Suprapubic skin (tissue), 4 donors: ENCODE results near the gene RFX8. TPM values are rescaled to one million over a fixed set of nuclear protein-coding genes. Genes with fewer than 3 reads are reported as not detected.

Source experiments
- DNase-seq, 2 donors: peaks; one replicate each; pipeline ENCODE4 v3.0.0-alpha.2; 2019; ENCODE audit warnings: low spot score in 2 of 2
- H3K27ac ChIP-seq: fragments of 200-600 bp; sonication (generic); one replicate; pipeline ENCODE4 v1.5.1; 2019
- H3K27me3 ChIP-seq: fragments of 200-600 bp; sonication (generic); one replicate; pipeline ENCODE4 v1.5.1; 2019
- H3K36me3 ChIP-seq: fragments of 200-600 bp; sonication (generic); one replicate; pipeline ENCODE4 v1.5.1; 2019
- H3K4me1 ChIP-seq: fragments of 200-600 bp; sonication (generic); one replicate; pipeline ENCODE4 v1.5.1; 2019
- H3K4me3 ChIP-seq: fragments of 200-600 bp; sonication (generic); one replicate; pipeline ENCODE4 v1.5.1; 2019; ENCODE audit warnings: mild to moderate bottlenecking
- H3K9me3 ChIP-seq: fragments of 200-600 bp; sonication (generic); one replicate; pipeline ENCODE4 v1.5.1; 2019
- CTCF ChIP-seq, 2 donors: fragments of 200-600 bp in 1 of 2; fragments of 450-650 bp in 1 of 2; sonication (generic) in 1 of 2; IDR thresholded peaks; one replicate each; pipeline ENCODE4 v1.5.1; 2016 to 2019; ENCODE audit warnings: antibody characterized with exemption in 2 of 2, mild to moderate bottlenecking in 1 of 2, moderate library complexity in 1 of 2
- EP300 ChIP-seq: sonication (generic); formaldehyde crosslinking; IDR thresholded peaks from one replicate; pipeline ENCODE4 v1.6.1; 2017; ENCODE audit warnings: antibody characterized with exemption
- POLR2A ChIP-seq, 2 donors: fragments of 450-650 bp; IDR thresholded peaks; one replicate each; pipeline ENCODE4 v1.6.1; 2017; ENCODE audit warnings: antibody characterized with exemption in 2 of 2, mild to moderate bottlenecking in 2 of 2, moderate library complexity in 2 of 2
- POLR2AphosphoS5 ChIP-seq, 3 donors: sonication (generic); formaldehyde crosslinking; IDR thresholded peaks; one replicate each; pipeline ENCODE4 v1.6.1; 2017; ENCODE audit warnings: antibody characterized with exemption in 3 of 3
- WGBS: methylation state at CpG from one replicate; pipeline ENCODE4 v1.1.5; 2018; 5-methylcytosine and 5-hydroxymethylcytosine counted together
- total RNA-seq, 4 donors: library from RNA; depleted of rRNA; stranded (reverse); fragments of >200 nt; gene quantifications; one replicate each; pipeline ENCODE4 v1.1.0, GENCODE V29; 2016

Gene RFX8
- total RNA-seq, 4 donors from 2014 or later, result 0.70 TPM; not detected in 3

- no peaks in the 10 kb centered on the region for H3K36me3 ChIP-seq
- H3K9me3 ChIP-seq, result no peaks in the 10 kb centered on the region
- WGBS, result 53% methylated on average over 4 of the region's 4 CpGs
- no peaks in the 10 kb centered on the region for H3K27me3 ChIP-seq
- no peak overlapping the region for H3K4me3 ChIP-seq
- DNase-seq, result no peak
- no peak overlapping the region for H3K27ac ChIP-seq
- TF ChIP-seq POLR2AphosphoS5 (IDR thresholded peaks at IDR 0.05) (no peak), EP300 (no peak), POLR2A (IDR thresholded peaks at IDR 0.05) (no peak), CTCF (IDR thresholded peaks at IDR 0.05) (no peak)
- H3K4me1 ChIP-seq, result peaks cover 6% of the 10 kb centered on the region
These were observed 113.8 kb downstream of the RFX8 start for GRCh38 chr2:101361121-101361520.

- H3K36me3 ChIP-seq, result no peaks in the 10 kb centered on the region
- 59% methylated on average over 3 of the region's 4 CpGs for WGBS
- no peak for TF ChIP-seq POLR2A (IDR thresholded peaks at IDR 0.05)
- TF ChIP-seq EP300, result no peak
- no peak for TF ChIP-seq CTCF (IDR thresholded peaks at IDR 0.05)
- TF ChIP-seq POLR2AphosphoS5 (IDR thresholded peaks at IDR 0.05), result no peak
- no peak overlapping the region for H3K4me3 ChIP-seq
- no peak for DNase-seq
- H3K27me3 ChIP-seq, result no peaks in the 10 kb centered on the region
- no peaks in the 10 kb centered on the region for H3K9me3 ChIP-seq
- H3K27ac ChIP-seq, result no peak overlapping the region
- H3K4me1 ChIP-seq, result peaks cover 6% of the 10 kb centered on the region
These were observed 114.7 kb downstream of the RFX8 start for GRCh38 chr2:101360232-101360631.

GRCh38 chr2:101359410-101359954, 115.4 kb downstream of the RFX8 start:
- peaks cover 6% of the 10 kb centered on the region for H3K4me1 ChIP-seq
- TF ChIP-seq POLR2A (IDR thresholded peaks at IDR 0.05), result no peak
- TF ChIP-seq EP300, result no peak
- no peak for TF ChIP-seq CTCF (IDR thresholded peaks at IDR 0.05)
- TF ChIP-seq POLR2AphosphoS5 (IDR thresholded peaks at IDR 0.05), result no peak
- H3K27ac ChIP-seq, result no peak overlapping the region
- 92% methylated on average over 7 of the region's 7 CpGs for WGBS
- H3K27me3 ChIP-seq, result no peaks in the 10 kb centered on the region
- no peak overlapping the region for H3K4me3 ChIP-seq
- no peaks in the 10 kb centered on the region for H3K9me3 ChIP-seq
- DNase-seq, result no peak
- no peaks in the 10 kb centered on the region for H3K36me3 ChIP-seq

- H3K27me3 ChIP-seq, result no peaks in the 10 kb centered on the region
- peaks cover 6% of the 10 kb centered on the region for H3K4me1 ChIP-seq
- no peak overlapping the region for H3K27ac ChIP-seq
- H3K4me3 ChIP-seq, result no peak overlapping the region
- no peaks in the 10 kb centered on the region for H3K9me3 ChIP-seq
- no peak for TF ChIP-seq CTCF (IDR thresholded peaks at IDR 0.05)
- H3K36me3 ChIP-seq, result no peaks in the 10 kb centered on the region
- DNase-seq, result no peak
These were observed 117.5 kb downstream of the RFX8 start for GRCh38 chr2:101357376-101357775.

- DNase-seq, result no peak
- H3K27ac ChIP-seq, result no peak overlapping the region
- no peaks in the 10 kb centered on the region for H3K9me3 ChIP-seq
- peaks cover 6% of the 10 kb centered on the region for H3K4me1 ChIP-seq
- WGBS, result 68% methylated on average over 2 of the region's 2 CpGs
- H3K4me3 ChIP-seq, result no peak overlapping the region
- no peaks in the 10 kb centered on the region for H3K36me3 ChIP-seq
- no peaks in the 10 kb centered on the region for H3K27me3 ChIP-seq
- no peak for TF ChIP-seq EP300
- no peak for TF ChIP-seq POLR2A (IDR thresholded peaks at IDR 0.05)
- TF ChIP-seq POLR2AphosphoS5 (IDR thresholded peaks at IDR 0.05), result no peak
- no peak for TF ChIP-seq CTCF (IDR thresholded peaks at IDR 0.05)
These were observed 118.4 kb downstream of the RFX8 start for GRCh38 chr2:101356521-101356920.
